Stimulated activated CD8-positive, alpha-beta memory T cell treated with anti-CD3 and anti-CD28 coated beads, Interleukin-7, amount 100 ng/mL, for 4 hours (primary cell): ENCODE data around the gene SLC30A7.

Experiments used
- DNase-seq, 2 donors: peaks; one replicate each; pipeline ENCODE4 v3.0.0-alpha.2; 2020; ENCODE audit warnings: low read depth in 2 of 2

SLC30A7 gene

GRCh38 chr1:100972185-100972584 is 76.3 kb downstream of the SLC30A7 start:
- DNase-seq = no peak

DNA sequence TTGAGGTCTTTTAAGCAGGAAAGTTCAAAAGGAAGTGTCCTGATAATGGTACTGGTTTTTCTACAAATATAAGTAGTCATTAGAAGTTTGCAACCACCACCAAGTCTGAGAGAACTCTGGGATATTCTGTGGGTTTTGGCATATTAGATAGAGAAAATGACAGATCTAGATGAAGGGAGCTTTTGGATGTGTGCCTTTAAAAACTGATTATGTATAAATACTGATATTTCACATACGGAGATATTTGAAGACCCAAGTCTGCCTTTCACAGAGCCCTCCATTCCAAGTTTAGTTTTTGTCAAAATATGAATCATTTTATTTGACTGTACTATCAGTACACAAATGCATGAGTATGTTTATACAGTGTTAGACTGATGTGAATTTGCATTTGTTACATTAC is 81.0 kb downstream of the SLC30A7 start:
- DNase-seq = no peak

- no peak for DNase-seq
Measured at GRCh38 chr1:100979631-100980030, 83.7 kb downstream of the SLC30A7 start.

DNA sequence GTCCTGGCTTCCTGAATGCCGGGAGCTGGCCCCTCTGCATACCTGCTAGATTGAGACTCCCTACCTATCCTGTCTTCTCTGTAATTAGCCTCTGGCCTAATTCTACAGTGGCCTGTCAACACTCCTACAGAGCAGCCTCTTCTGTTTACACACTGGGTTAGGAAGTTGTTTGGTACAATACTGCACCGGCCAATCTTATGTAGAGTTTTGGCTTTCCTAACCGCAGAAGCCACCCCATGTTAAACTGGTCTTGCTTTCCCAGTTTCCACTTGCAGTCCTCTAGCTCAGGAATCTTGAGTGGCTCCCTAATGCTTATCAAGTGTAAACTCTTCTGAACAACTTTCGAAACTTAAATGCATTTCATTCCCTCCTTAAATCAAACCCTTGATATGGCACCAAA is 86.9 kb downstream of the SLC30A7 start:
- DNase-seq = no peak

DNA sequence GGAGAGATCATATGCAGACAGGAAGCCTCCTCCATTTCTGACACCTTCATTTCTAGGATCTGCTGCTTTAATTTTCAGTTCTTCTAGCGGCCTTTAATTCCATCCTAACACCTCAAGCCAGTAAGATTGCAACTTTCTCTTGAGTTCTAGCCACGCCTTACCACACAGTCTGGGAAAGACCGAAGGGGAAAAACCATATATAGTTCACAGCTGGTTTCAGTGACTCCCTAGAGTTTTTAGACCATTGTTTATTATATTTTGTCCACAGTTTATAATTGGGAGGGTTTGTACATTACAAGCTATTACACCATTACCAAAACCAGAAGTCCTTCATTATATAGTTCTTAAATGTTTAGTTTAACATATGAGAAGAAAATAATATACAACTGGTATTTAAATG is 92.2 kb downstream of the SLC30A7 start:
- DNase-seq = no peak

DNA sequence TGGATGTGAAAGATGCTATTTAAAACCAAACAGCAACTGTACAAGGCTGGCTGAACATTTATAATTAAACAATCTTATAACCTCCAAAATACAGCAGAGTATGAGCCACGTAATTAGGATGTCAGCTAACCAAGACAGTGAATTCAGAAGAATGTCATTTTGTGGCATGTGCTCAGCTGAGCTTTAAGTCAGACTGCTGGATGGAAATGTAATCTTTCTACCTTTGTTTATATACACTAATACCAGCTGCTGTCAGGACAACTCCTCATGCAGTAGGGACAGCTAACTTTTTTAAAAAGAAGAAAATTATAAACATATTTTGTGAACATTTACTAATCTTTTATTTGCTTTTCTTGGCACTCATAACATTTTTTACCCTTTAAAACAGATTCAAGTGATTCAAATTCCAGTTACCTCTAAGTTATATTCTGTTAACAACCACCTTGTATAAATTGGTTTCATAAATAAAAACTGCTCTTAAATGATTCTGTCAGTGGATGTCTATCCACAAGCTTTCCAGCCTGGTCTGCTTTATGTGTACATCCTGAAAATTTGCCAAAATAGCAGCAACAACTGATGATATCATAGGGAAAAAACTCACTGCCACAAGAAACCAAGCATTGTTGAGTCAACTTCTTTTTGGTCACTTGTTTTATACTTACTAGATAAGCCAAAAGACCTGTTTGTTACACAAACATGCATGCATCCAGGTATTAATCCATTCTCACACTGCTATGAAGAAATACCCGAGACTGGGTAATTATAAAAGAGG is 93.6 kb downstream of the SLC30A7 start:
- no peak for DNase-seq

DNA sequence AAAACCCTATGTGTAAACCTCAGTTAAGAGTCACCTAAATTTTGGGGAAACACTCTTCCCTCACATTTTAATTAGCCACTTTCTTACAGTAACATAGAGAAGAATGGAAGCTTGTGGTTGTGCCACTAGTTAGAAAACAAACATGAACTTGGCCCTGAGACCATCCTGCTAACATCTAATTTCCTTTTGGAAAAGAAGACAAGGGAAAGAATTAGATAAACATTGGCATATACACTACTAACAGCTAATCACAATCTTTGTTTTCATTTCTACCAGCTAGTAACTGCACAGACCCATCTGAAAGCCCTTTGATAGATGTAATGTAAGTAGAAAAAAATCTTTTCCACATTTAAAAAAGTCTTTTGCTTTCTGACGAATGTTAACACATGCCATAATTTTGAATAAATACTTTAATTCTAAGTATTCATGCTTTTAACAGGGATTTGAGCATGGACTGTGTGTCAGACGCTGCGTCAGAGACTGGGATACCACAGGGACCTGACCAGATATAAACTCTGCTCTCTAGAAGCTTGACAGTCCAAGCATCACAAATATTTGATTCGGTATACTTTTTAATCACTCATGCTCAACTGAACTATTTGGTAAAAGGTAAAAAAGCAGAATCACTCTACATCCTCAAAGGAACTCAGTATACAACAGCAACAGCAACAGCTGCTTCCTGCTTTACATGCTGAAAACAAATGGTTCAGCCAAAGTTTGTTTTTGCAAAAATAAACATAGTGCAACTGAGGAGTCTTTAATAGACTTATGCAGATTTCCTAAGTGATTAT is 99.5 kb downstream of the SLC30A7 start:
- DNase-seq = no peak

- DNase-seq = no peak
Measured at GRCh38 chr1:100998426-100998825, 102.5 kb downstream of the SLC30A7 start.

- no peak for DNase-seq
Measured at GRCh38 chr1:101000131-101000873, 104.4 kb downstream of the SLC30A7 start.

DNA sequence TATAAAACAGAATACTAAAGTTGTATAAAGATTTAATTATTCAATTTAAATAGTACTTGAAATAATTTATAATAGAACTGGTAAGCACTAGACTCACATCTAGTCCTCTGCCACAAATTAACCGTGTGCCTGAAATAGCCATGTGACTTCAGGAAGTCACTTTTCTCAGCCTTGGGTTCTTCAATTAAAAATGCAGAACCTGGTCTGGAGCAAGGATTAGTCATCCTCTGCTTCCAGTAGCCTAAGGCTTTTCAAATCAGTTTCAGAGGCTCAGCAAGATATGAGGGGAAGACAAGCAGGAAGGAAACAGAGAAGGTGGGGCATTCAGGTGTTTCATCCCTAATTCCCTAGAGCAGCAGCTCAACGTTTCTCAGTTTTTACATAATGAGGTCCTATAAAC is 106.7 kb downstream of the SLC30A7 start:
- DNase-seq = no peak

- DNase-seq = no peak
Measured at GRCh38 chr1:101003012-101003650, 107.2 kb downstream of the SLC30A7 start.

GRCh38 chr1:101004061-101004460 is 108.2 kb downstream of the SLC30A7 start:
- no peak for DNase-seq

DNA sequence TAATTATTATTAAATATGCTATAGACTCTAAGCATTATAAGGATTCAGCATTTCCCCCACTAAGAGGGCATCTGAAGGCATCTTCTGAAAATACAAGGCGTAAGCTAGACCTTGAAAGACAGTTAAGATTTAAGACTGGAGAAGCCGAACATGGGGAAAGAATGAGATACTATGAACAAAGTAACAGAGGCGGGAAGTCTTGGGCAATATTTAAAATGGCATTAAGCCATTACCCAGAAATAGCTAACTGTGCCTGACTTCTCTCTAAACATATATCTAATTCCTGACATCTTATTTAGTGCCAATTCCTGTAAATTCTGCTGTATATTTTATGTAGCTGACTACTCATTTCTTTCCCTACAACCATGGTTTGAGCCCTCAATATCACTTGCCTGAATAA is 108.8 kb downstream of the SLC30A7 start:
- no peak for DNase-seq

- no peak for DNase-seq
Measured at GRCh38 chr1:101005183-101005582, 109.3 kb downstream of the SLC30A7 start.

DNA sequence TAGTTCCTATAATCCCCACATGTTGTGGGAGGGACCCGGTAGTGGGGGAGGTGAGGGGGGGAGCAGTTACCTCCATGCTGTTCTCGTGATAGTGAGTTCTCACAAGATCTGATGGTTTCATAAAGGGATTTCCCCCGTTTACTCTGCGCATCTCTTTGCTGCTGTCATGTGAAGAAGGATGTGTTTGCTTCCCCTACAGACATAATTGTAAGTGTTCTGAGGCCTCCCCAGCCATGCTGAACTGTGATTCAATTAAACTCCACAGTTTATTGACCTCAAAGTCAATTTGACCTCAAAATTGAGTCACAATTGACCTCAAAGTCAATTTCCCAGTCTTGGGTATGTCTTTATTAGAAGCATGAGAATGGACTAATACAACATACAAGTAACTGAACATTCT is 110.0 kb downstream of the SLC30A7 start:
- no peak for DNase-seq

GRCh38 chr1:101006553-101006952 is 110.7 kb downstream of the SLC30A7 start:
- no peak for DNase-seq

GRCh38 chr1:101008229-101008834 is 112.4 kb downstream of the SLC30A7 start:
- DNase-seq = no peak

DNA sequence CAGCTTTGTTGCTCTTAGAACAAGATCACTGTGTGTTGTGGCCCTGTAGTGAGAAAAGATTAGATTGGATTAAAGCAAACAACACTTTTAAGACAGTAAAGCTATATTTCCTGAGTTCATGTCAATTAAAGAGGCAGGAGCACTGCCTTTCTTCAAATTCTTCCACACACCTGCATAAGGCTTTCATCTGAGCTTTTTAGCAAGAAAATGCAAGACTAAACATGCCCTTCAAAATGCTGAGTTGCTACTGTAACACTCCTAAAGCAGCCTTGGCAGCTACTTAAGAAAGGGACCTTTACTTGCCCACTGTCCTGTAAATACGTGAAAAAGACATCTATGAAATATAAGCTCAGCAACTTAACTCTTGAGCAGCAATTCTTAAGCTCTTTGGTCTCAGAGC is 117.9 kb downstream of the SLC30A7 start:
- DNase-seq = no peak

GRCh38 chr1:101017448-101017847 is 121.6 kb downstream of the SLC30A7 start:
- no peak for DNase-seq

- DNase-seq = no peak
Measured at GRCh38 chr1:101022294-101022693, 126.4 kb downstream of the SLC30A7 start.

GRCh38 chr1:101025283-101025656 is 129.4 kb downstream of the SLC30A7 start:
- DNase-seq = no peak
